Myocyte (in vitro differentiated cells): Measurements from ENCODE around the gene ATP2B3. TPM values are rescaled to one million over a fixed set of nuclear protein-coding genes. Genes with fewer than 3 reads are reported as not detected.

ENCODE experiments used
- DNase-seq: peaks from one replicate; pipeline ENCODE4 v3.0.0-alpha.2; 2012; ENCODE audit warnings: low read depth
- total RNA-seq: library from RNA; depleted of rRNA; stranded (reverse); fragments of >200 nt; gene quantifications from 2 replicates; pipeline ENCODE4 v1.2.3, GENCODE V29; 2014

ATP2B3 gene
- total RNA-seq, 1 donor from 2014 or later: 0.40 TPM

- DNase-seq: no peak
These were observed 29.1 kb upstream of the ATP2B3 start for GRCh38 chrX:153488231-153488914.

GRCh38 chrX:153490217-153490930, 27.1 kb upstream of the ATP2B3 start:
- DNase-seq: no peak

GRCh38 chrX:153491351-153491914, 26.0 kb upstream of the ATP2B3 start:
- peak; percentile 59 for DNase-seq

DNA sequence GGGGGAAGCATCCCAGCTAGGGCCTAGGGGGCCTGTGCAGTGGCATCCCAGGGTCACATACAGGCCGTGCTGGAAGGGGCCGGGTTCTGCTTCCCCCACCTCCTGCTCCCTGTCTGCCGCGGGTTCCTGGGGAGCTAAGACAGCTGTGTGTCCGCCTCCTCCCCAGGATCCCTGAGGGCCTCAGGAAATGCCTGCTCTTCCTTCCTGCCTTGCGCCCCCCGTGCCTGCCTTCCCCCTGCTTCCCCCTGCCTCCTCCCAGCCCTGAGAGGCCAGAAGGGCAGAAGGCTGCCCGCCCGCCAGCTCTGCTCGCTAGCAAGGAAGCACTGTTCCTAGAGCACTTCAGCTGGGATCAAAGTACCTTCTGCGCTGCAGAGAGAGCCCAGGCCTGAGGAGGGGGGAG, 25.5 kb upstream of the ATP2B3 start:
- no peak for DNase-seq

DNA sequence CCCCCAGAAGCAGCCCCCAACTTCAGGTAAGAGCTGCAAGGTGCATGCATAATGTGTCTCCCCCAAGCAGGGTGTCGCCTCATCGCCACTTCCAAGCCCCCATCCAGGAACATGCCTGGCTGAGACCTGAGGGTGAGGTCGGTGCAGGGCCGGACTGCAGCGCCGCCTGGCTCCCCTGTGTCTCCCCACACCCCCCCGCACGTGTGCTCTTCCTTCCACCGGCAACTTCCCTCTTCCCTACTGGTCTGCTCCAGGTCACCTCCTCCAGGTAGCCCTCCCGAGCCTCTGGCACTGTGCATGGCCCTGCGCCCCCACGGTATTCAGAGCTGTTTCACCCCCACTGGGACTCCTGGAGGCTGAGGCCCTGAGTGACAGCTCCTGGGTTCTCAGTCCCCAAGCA, 24.9 kb upstream of the ATP2B3 start:
- no peak for DNase-seq

DNA sequence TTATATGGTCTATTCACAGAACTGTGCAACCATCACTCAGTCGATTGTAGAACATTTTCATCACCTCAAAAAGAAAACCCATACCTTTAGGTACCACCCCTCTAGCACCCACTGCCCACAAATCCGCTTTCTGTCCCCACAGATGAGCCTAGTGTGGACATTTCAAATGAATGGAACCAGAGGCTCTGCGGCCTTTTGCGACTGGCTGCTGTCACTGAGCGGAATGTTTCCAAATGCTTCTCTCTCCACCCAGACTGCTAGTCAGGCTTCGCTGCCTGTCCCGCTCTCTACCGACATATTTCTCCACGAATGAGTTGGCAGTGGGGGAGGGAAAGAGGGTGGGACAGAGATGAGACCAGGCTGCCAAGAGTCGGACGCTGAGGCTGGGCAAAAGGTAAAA, 24.4 kb upstream of the ATP2B3 start:
- DNase-seq: no peak

GRCh38 chrX:153494061-153494460, 23.4 kb upstream of the ATP2B3 start:
- DNase-seq: no peak

GRCh38 chrX:153494541-153495361, 22.7 kb upstream of the ATP2B3 start, which contains the start of gene BGN:
Gene BGN, plus strand, starts transcription at chrX:153494980. Its CDS starts 9,652 bp downstream, at chrX:153504632.
- DNase-seq: peak; percentile 12

GRCh38 chrX:153495362-153495751, 22.1 kb upstream of the ATP2B3 start:
- no peak for DNase-seq

DNA sequence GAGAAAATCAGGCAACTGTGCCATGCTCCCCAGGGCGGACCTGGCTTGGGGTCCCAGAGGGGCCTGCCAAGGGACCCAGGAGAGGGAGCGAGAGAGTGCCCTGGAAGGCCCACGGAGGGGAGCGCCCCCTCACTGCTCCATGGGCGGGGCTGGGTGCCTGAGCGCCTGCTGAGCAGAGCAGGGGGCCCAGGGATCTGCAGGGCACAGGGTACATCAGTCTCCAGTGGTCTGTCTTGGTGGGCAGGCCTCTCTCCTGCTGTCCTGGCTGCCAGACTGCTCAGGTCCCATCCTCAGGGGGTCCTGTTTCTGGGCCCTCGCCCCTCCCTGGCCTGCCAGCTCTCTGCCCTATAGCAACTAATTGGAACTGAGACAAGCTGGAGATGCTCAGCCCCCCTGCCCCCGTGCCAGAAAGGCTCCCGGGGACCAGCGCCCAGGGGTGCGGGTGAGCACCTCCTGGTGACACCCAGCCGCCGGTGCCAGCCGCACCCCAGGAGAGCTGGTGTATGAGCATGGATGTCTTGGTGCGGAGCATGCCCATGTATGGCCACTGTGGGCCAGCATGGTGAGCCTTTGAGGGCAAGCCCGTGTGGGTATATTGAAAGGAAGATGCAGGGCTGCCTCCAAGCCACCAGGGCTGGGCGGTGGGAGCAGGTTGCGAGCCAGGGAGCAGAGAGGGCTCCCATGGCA, 21.4 kb upstream of the ATP2B3 start:
- no peak for DNase-seq

- DNase-seq: no peak
These were observed 20.9 kb upstream of the ATP2B3 start for GRCh38 chrX:153496590-153496959.

GRCh38 chrX:153498453-153498852, 19.0 kb upstream of the ATP2B3 start:
- DNase-seq: no peak

DNA sequence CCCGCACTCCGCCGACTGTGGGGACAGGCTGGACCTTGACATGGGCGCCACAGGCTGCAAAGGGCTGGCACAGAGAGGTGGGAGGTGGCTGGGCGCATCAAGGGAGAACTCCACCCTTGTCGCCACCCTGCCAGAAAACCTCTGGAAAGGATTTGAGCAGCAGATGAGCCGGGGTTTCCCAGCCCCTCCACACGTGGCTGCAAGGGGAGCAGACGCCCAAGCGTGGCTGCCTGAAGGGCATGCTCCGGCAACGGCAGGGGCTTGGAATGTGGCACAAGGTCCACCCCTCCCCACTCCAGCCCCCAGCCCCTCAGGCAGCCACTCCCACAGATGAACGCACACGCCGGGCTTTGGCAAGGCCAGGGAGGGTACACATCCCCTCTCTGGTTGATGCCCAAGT, 18.1 kb upstream of the ATP2B3 start:
- DNase-seq: no peak

- peak; percentile 50 for DNase-seq
These were observed 17.6 kb upstream of the ATP2B3 start for GRCh38 chrX:153499876-153500275.

DNA sequence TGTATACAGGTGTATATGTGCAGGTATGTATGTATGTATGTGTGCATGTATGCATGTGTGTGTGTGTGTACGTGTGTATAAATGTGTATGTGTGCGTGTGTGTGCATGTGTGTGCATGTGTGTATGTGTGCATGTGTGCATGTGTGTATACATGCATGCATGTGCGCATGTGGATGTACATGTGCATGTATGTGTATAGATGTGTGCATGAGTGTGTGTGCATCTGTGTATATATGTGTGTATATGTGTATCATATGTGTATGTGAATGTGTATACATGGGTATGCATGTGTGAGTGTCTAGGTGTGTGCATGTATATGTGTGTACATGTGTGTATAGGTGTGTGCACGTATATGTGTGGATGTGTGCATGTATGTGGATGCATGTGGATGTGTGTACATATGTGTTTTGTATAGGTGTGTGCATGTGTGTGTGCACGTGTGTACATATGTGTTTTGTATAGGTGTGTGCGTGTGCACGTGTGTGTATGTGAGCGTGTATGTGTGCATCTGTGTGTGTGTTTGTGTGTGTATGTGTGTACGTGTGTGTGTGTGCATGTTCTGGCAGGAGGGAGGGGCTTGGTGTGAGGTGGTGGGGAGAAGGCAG, 16.7 kb upstream of the ATP2B3 start:
- no peak for DNase-seq

DNA sequence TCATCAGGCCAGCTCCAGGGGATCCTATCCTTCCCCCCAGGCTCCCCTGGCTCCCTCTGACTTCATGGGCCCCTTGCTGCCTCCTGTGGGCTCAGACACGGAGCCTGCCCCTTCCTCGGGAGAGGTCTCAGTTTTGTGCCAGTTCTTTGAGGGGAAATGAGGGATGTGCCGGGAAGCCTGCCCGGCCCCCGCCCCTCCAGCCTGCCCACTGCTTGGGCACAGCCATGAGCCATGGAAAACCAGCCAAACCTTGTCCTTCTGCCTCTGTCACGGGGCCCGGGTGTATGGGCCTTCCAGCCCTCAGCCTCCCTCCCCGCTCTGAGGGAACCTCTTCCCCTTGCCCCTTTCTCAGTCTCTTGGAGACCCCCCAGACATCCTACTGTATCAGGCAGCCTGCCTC, 15.9 kb upstream of the ATP2B3 start:
- no peak for DNase-seq

DNA sequence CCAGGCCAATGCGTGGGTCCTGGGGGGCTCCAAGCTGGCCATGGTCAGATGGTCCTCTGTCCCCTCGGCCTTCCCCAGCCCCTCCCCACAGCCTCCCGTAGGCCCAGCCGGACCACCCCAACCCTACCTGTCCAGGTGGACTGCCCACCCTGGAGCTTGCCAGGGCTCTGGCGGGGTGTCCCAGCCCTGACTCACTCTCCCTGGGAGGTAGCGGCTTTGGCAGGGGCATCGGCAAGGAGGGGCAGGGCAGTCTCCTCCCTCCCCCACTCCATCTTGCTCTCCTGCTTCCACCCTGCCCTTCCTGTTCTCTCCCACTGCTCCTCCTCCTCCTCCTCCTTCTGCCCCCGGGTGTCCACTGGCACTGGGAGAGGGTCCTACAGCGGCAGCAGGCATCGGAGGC, 15.3 kb upstream of the ATP2B3 start:
- DNase-seq: no peak

GRCh38 chrX:153502796-153503195, 14.6 kb upstream of the ATP2B3 start:
- no peak for DNase-seq

DNA sequence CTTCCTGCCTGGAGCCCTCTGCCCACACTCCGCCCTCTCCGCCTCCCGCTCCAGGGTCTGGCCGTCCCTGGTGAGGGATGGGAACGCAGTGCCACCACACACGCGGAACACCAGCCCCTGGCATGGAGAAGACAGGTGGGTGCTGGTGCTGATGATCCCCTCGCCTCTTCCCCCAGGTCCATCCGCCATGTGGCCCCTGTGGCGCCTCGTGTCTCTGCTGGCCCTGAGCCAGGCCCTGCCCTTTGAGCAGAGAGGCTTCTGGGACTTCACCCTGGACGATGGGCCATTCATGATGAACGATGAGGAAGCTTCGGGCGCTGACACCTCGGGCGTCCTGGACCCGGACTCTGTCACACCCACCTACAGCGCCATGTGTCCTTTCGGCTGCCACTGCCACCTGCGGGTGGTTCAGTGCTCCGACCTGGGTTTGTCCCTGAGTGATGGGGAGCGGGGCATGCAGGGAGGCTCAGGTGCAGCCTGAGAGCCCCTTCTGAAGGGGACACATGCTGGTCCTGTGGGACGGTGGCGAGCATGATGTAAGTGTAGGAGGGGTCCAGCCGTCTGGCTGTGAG, 12.9 kb upstream of the ATP2B3 start:
- no peak for DNase-seq

DNA sequence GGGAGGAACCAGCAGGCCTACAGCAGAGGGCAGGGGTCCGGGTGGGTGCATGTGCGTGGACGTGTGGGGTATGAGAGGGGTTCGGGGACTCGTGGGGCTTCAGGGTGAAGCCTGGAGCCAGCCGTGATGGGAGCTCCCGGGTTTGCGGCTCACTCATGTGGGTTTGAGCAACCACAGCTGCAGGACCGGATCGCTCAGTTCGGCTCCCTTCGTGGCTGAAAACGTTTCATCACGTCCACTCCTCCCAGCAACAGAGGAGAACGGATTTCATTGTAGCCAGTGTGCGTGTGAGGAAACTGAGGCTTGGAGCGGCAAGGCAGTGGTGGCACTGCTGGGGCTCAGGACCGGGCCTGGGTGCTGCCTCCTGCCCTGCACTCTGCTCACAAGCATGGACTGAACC, 12.1 kb upstream of the ATP2B3 start:
- no peak for DNase-seq
